Neural cell (in vitro differentiated cells): ENCODE data around the gene PPFIA1. TPM values are rescaled to one million over a fixed set of nuclear protein-coding genes. Genes with fewer than 3 reads are reported as not detected.

Experiments
- H2AFZ ChIP-seq: fragments of 200-600, 300-800 bp; sonication (generic), shearing (Covaris generic); 2 replicates; pipeline ENCODE4 v1.6.0; 2014; ENCODE audit warnings: low read depth, mild to moderate bottlenecking, antibody characterized with exemption, low read length, moderate library complexity
- H3F3A ChIP-seq: fragments of 200-600 bp; shearing (Covaris generic); 2 replicates; pipeline ENCODE4 v1.6.1; 2016; ENCODE audit warnings: mild to moderate bottlenecking, moderate library complexity, mixed read lengths, antibody characterized with exemption, low read length; ENCODE audit not compliant: insufficient read depth, poor library complexity, severe bottlenecking
- H3K27ac ChIP-seq: fragments of 200-600, 300-800 bp; sonication (generic), shearing (Covaris generic); 2 replicates; pipeline ENCODE4 v1.5.1; 2014; ENCODE audit warnings: mild to moderate bottlenecking, low read length, moderate library complexity
- H3K27me3 ChIP-seq: fragments of 300-800, 200-600 bp; sonication (generic), shearing (Covaris generic); 2 replicates; pipeline ENCODE4 v1.6.0; 2014; ENCODE audit warnings: mild to moderate bottlenecking, low read depth, low read length, moderate library complexity; ENCODE audit not compliant: insufficient read depth
- H3K36me3 ChIP-seq: fragments of 300-800, 200-600 bp; sonication (generic), shearing (Covaris generic); 2 replicates; pipeline ENCODE4 v1.5.1; 2014; ENCODE audit warnings: mild to moderate bottlenecking, antibody characterized with exemption, low read length, moderate library complexity; ENCODE audit not compliant: insufficient read depth
- H3K4me2 ChIP-seq: fragments of 300-800, 200-600 bp; sonication (generic), shearing (Covaris generic); 2 replicates; pipeline ENCODE4 v1.6.0; 2014; ENCODE audit warnings: mild to moderate bottlenecking, low read length
- H3K4me3 ChIP-seq: fragments of 300-800, 200-600 bp; sonication (generic), shearing (Covaris generic); 2 replicates; pipeline ENCODE4 v1.5.1; 2014; ENCODE audit warnings: mild to moderate bottlenecking, low read length, moderate library complexity
- H3K79me2 ChIP-seq: fragments of 200-600 bp; shearing (Covaris generic); replicated peaks from 2 replicates; pipeline ENCODE4 v1.6.0; 2014; ENCODE audit warnings: mild to moderate bottlenecking, low read length, moderate library complexity; ENCODE audit not compliant: insufficient read depth
- H3K9ac ChIP-seq: fragments of 300-800, 200-600 bp; sonication (generic), shearing (Covaris generic); 2 replicates; pipeline ENCODE4 v1.6.1; 2016; ENCODE audit warnings: mild to moderate bottlenecking, low read length, mixed read lengths
- H3K9me2 ChIP-seq: fragments of 200-600 bp; shearing (Covaris generic); 2 replicates; pipeline ENCODE4 v1.6.1; 2016; ENCODE audit warnings: mild to moderate bottlenecking, low read length, mixed read lengths; ENCODE audit not compliant: insufficient read depth
- H3K9me3 ChIP-seq: fragments of 200-600, 300-800 bp; sonication (generic), shearing (Covaris generic); 2 replicates; pipeline ENCODE4 v1.6.1; 2016; ENCODE audit warnings: mild to moderate bottlenecking, mixed run types, low read length, moderate library complexity, mixed read lengths
- H4K20me1 ChIP-seq: fragments of 200-600 bp; shearing (Covaris generic); 2 replicates; pipeline ENCODE4 v1.6.1; 2016; ENCODE audit warnings: mild to moderate bottlenecking, mixed run types; ENCODE audit not compliant: insufficient read depth
- EP300 ChIP-seq: fragments of 450-650 bp; conservative IDR thresholded peaks from 2 replicates; pipeline ENCODE4 v1.6.1; 2014; ENCODE audit warnings: antibody characterized with exemption, mild to moderate bottlenecking, moderate library complexity; ENCODE audit not compliant: poor library complexity, severe bottlenecking
- EZH2 ChIP-seq: fragments of 200-600, 300-800 bp; shearing (Covaris generic), sonication (generic); IDR thresholded peaks from 2 replicates; pipeline ENCODE4 v1.6.1; 2014; ENCODE audit warnings: antibody characterized with exemption, low read length, borderline replicate concordance, mild to moderate bottlenecking; ENCODE audit not compliant: insufficient read depth, poor library complexity, severe bottlenecking
- MXI1 ChIP-seq: fragments of 450-650 bp; conservative IDR thresholded peaks from 2 replicates; pipeline ENCODE4 v1.6.1; 2014; ENCODE audit warnings: antibody characterized with exemption, mild to moderate bottlenecking; ENCODE audit not compliant: poor library complexity, severe bottlenecking
- POLR2AphosphoS5 ChIP-seq: IDR thresholded peaks from 2 replicates; pipeline ENCODE4 v1.6.1; 2012
- RAD21 ChIP-seq: fragments of 450-650 bp; conservative IDR thresholded peaks from 2 replicates; pipeline ENCODE4 v1.6.1; 2014; ENCODE audit warnings: antibody characterized with exemption, mild to moderate bottlenecking, moderate library complexity
- SMC3 ChIP-seq: fragments of 450-650 bp; conservative IDR thresholded peaks from 2 replicates; pipeline ENCODE4 v1.6.1; 2014; ENCODE audit warnings: antibody characterized with exemption, mild to moderate bottlenecking, moderate library complexity; ENCODE audit not compliant: poor library complexity
- TAF1 ChIP-seq: IDR thresholded peaks from 2 replicates; pipeline ENCODE4 v1.6.1; 2012; ENCODE audit warnings: low read depth
- polyA plus RNA-seq: library from polyadenylated mRNA; depleted of rRNA; stranded (reverse); fragments of >200 nt; gene quantifications from 2 replicates; pipeline ENCODE4 v1.2.3, GENCODE V29; 2014
- TF ChIP-seq, protein P1 (sequence below): fragments of 450-650 bp; IDR thresholded peaks from 2 replicates; pipeline ENCODE4 v1.5.1; 2014; ENCODE audit warnings: antibody characterized with exemption, mild to moderate bottlenecking, moderate library complexity; ENCODE audit not compliant: poor library complexity, severe bottlenecking
- TF ChIP-seq, protein P2 (sequence below): IDR thresholded peaks from 2 replicates; pipeline ENCODE4 v1.6.1; 2012; ENCODE audit warnings: borderline replicate concordance

PPFIA1 gene
- polyA plus RNA-seq, 1 donor from 2014 or later: 48.9 TPM

- no peaks in the 10 kb centered on the region for H4K20me1 ChIP-seq
- no peak overlapping the region for H3K4me3 ChIP-seq
- no peaks in the 10 kb centered on the region for H3K79me2 ChIP-seq
- TF ChIP-seq EP300 (no peak), RAD21 (no peak), SMC3 (no peak), POLR2AphosphoS5 (no peak), MXI1 (no peak), TAF1 (no peak), EZH2 (no peak)
- TF ChIP-seq, protein P1, sequence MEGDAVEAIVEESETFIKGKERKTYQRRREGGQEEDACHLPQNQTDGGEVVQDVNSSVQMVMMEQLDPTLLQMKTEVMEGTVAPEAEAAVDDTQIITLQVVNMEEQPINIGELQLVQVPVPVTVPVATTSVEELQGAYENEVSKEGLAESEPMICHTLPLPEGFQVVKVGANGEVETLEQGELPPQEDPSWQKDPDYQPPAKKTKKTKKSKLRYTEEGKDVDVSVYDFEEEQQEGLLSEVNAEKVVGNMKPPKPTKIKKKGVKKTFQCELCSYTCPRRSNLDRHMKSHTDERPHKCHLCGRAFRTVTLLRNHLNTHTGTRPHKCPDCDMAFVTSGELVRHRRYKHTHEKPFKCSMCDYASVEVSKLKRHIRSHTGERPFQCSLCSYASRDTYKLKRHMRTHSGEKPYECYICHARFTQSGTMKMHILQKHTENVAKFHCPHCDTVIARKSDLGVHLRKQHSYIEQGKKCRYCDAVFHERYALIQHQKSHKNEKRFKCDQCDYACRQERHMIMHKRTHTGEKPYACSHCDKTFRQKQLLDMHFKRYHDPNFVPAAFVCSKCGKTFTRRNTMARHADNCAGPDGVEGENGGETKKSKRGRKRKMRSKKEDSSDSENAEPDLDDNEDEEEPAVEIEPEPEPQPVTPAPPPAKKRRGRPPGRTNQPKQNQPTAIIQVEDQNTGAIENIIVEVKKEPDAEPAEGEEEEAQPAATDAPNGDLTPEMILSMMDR: no peak
- TF ChIP-seq, protein P2, sequence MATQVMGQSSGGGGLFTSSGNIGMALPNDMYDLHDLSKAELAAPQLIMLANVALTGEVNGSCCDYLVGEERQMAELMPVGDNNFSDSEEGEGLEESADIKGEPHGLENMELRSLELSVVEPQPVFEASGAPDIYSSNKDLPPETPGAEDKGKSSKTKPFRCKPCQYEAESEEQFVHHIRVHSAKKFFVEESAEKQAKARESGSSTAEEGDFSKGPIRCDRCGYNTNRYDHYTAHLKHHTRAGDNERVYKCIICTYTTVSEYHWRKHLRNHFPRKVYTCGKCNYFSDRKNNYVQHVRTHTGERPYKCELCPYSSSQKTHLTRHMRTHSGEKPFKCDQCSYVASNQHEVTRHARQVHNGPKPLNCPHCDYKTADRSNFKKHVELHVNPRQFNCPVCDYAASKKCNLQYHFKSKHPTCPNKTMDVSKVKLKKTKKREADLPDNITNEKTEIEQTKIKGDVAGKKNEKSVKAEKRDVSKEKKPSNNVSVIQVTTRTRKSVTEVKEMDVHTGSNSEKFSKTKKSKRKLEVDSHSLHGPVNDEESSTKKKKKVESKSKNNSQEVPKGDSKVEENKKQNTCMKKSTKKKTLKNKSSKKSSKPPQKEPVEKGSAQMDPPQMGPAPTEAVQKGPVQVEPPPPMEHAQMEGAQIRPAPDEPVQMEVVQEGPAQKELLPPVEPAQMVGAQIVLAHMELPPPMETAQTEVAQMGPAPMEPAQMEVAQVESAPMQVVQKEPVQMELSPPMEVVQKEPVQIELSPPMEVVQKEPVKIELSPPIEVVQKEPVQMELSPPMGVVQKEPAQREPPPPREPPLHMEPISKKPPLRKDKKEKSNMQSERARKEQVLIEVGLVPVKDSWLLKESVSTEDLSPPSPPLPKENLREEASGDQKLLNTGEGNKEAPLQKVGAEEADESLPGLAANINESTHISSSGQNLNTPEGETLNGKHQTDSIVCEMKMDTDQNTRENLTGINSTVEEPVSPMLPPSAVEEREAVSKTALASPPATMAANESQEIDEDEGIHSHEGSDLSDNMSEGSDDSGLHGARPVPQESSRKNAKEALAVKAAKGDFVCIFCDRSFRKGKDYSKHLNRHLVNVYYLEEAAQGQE: no peak
- no peaks in the 10 kb centered on the region for H3K36me3 ChIP-seq
- no peak overlapping the region for H2AFZ ChIP-seq
- no peaks in the 10 kb centered on the region for H3K9me2 ChIP-seq
- no peak overlapping the region for H3K4me2 ChIP-seq
- H3K27me3 ChIP-seq: no peaks in the 10 kb centered on the region
- H3K9me3 ChIP-seq: no peaks in the 10 kb centered on the region
- no peak overlapping the region for H3K9ac ChIP-seq
- no peaks in the 10 kb centered on the region for H3F3A ChIP-seq
- H3K27ac ChIP-seq: no peak overlapping the region
These were observed 33.7 kb downstream of the PPFIA1 start for GRCh38 chr11:70304208-70304603.

- H3K9ac ChIP-seq: no peak overlapping the region
- no peaks in the 10 kb centered on the region for H3K9me2 ChIP-seq
- no peaks in the 10 kb centered on the region for H3F3A ChIP-seq
- no peak overlapping the region for H3K27ac ChIP-seq
- no peaks in the 10 kb centered on the region for H3K9me3 ChIP-seq
- H3K79me2 ChIP-seq: no peaks in the 10 kb centered on the region
- no peak overlapping the region for H2AFZ ChIP-seq
- no peaks in the 10 kb centered on the region for H3K27me3 ChIP-seq
- H4K20me1 ChIP-seq: no peaks in the 10 kb centered on the region
- no peaks in the 10 kb centered on the region for H3K36me3 ChIP-seq
- TF ChIP-seq EZH2: no peak
- TF ChIP-seq, protein P1: no peak
- no peak overlapping the region for H3K4me2 ChIP-seq
- no peak overlapping the region for H3K4me3 ChIP-seq
These were observed 35.0 kb downstream of the PPFIA1 start for GRCh38 chr11:70305501-70305900.
